IPS-18c (cell line): ENCODE data around the gene IPO5.
"Not testable (repeated sequence)": the region's sequence is repeated elsewhere in the genome, so short reads cannot be mapped to it uniquely, and the experiment has no call there.

Source experiments
- H3K4me3 ChIP-seq: 2 replicates; pipeline ENCODE4 v1.7.0; 2013; ENCODE audit warnings: low read depth, mild to moderate bottlenecking, low read length, moderate library complexity; ENCODE audit not compliant: insufficient read depth
- H3K9me3 ChIP-seq: one replicate; pipeline ENCODE4 v1.6.1; 2013; ENCODE audit warnings: mild to moderate bottlenecking, low read length, moderate library complexity; ENCODE audit not compliant: control insufficient read depth, insufficient read depth

The IPO5 gene

DNA sequence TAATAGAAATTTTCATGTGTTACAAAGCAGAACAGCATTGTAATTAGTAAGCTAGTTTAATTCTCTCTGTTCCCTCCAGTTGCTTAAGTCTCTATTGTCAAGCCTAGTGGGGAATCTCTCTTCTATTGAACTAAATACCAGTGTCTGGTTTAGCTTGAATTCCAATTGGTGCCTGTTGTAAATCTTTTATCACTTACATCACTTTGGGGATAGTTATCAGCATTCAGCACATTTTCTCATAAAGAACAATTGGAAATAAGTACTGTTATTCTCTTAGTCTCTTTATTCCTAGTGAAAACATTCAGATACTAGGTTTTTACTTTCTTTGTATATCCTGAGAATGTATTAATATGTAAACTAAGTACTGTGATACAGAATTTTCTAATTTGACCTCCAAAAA, 25.2 kb downstream of the IPO5 start:
- no peak overlapping the region for H3K4me3 ChIP-seq
- H3K9me3 ChIP-seq = no peaks in the 10 kb centered on the region

DNA sequence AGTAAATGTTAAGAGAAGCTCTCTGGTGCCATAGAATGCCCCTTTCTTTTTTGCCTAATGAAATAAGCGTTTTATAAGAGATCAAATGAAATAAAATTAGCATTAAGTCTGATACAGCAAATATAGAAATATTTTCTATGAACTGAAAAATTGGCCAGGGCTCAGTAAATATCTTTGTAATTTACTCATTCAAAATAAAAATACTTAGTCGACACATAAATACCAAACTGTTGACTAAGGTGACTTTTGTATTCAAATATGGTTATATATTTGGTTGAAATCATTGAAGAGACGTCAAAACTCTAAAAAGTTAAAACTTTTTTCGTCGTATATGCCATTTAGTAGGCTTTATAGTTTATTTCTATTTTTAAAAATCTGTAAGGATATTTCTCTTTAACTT, 25.6 kb downstream of the IPO5 start:
- H3K9me3 ChIP-seq = no peaks in the 10 kb centered on the region
- H3K4me3 ChIP-seq = no peak overlapping the region

DNA sequence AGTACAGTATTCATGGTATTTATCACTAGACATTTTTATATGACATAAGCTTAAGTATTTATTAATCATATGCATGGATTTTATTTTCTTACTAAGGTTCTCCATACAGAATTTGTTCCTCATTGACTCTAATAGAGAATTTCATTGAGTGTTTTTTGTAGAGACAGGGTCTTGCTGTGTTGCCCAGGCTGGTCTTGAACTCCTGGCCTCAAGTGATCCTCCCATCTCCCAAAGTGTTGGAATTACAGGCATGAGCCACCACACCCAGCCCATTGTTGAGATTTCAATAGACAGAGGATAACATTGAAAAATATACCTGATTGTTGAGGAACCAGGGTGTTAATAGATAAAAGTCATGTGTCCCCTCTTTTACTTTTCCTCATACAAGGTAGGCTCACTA, 26.1 kb downstream of the IPO5 start:
- Histone ChIP-seq H3K4me3 (no peak overlapping the region), H3K9me3 (no peaks in the 10 kb centered on the region)

DNA sequence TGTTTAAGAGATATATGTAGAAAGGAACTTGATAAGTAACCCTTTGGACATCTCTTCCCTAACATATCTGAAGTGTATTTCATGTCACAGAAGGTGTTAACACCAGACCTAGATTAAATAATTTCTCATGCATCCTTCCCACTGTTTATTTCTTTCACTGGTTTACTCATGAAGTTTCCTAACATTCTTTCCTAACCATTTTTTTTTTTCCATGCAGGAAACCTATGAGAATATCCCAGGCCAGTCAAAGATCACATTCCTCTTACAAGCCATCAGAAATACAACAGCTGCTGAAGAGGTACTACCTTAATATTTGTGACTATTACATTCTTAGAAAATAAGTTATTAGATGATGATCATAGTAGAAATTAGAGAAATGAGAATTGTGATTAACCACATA, 28.8 kb downstream of the IPO5 start:
- no peaks in the 10 kb centered on the region for H3K9me3 ChIP-seq
- no peak overlapping the region for H3K4me3 ChIP-seq

DNA sequence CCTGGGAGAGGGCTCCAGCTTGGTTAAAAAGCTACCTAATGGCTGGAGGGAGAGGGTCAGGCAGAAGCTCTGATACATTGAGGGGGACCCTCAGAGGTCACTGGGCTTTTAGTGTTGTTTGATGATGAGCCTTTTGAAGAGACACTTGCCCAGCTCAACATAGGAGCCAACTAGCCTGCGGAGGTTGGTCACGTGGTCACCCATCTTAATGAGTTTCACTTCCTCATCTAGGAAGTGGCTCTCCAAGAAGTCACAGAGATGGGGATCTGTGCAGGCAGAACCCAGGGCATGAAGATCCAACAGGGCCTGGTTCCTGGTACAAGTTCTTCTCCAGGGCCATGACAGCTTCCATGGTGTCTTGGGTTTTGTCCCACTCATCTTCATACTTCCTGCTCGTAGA, 33.4 kb downstream of the IPO5 start:
- H3K4me3 ChIP-seq = no peak overlapping the region
- no peaks in the 10 kb centered on the region for H3K9me3 ChIP-seq

DNA sequence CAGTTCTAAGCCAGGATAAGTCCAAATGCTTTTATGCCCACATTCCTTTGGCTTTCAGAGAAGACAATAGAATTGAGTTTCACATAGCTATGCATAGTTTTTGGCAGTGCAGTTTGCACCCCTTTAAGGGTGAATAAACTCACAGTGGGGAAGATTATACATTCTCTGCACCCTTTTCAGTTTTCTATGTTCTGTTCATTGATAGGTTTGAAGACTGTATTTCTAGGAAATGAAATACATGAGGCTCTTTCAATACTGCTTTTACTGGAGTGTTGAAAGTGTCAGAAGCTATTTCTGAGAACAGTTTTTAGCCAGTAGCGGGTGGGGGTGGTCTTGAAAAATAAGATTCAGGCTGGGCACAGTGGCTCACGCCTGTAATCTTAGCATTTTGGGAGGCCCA, 46.2 kb downstream of the IPO5 start:
- Histone ChIP-seq H3K4me3 (no peak overlapping the region), H3K9me3 (no peaks in the 10 kb centered on the region)

DNA sequence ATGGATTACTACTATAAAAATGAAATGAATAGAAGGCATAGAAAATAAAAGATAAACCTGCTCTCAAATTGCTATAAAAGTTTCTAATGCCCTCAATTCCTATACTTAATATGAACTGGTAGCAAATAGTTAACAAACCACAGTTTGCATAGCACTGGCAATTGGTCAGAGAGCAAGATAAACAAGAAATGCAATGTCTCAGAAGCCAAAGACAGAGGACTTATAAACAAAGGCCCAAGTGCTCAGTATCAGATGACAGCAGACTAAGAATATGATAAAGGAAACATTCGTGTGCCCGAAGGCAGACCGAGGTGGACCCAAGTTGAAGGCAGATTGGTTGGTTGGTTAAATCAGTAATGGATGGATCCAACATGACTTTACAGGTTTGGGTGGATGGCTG, 50.6 kb downstream of the IPO5 start:
- Histone ChIP-seq H3K4me3 (no peak overlapping the region), H3K9me3 (no peaks in the 10 kb centered on the region)

DNA sequence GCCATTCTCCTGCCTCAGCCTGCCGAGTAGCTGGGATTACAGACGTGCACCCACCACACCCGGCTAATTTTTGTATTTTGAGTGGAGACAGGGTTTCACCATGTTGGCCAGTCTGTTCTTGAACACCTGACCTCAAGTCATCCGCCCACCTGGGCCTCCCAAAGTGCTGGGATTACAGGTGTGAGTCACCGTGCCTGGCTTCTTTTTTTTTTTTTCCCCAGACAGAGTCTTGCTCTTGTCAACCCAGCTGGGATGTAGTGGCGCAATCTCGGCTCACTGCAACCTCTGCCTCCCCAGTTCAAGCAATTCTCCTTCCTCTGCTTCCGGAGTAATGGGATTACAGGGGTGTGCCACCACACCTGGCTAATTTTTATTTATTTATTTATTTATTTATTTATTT, 51.5 kb downstream of the IPO5 start:
- not testable (repeated sequence) for H3K4me3 ChIP-seq, H3K9me3 ChIP-seq

DNA sequence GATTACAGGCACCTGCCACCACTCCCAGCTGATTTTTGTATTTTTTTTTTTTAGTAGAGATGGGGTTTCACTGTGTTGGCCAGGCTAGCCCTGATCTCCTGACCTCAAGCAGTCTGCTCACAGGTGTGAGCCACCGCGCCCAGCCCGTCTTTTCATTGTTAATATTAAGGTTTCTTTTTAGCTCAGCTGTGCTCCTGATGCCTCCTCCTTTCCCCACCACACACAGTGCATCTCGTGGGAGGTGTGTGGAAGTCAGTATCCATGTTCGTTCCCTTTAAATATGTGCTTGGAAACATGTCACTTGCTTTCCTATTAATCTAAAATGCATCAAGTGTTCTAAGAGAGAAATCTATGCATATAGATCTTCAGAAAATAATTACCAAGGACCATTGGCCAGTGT, 53.5 kb downstream of the IPO5 start:
- Histone ChIP-seq H3K4me3 (no peak overlapping the region), H3K9me3 (no peaks in the 10 kb centered on the region)

DNA sequence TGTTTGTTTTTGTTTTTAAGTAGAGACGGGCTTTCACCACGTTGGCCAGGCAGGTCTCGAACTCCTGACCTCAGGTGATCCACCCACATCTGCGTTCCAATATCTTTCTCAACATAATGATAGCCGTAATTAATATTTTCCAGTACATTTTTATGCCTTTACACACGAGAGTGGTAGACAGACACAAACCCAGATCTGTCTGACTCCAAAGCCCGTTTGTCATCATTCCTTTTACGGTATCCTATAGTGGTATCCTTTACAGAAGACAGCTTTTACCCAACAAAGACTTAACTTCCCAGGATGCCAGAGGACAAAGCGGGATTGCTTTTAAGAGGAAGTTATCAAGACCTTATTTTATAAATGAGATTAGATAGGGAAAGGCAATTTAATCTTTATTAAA, 59.8 kb downstream of the IPO5 start:
- no peaks in the 10 kb centered on the region for H3K9me3 ChIP-seq
- no peak overlapping the region for H3K4me3 ChIP-seq

DNA sequence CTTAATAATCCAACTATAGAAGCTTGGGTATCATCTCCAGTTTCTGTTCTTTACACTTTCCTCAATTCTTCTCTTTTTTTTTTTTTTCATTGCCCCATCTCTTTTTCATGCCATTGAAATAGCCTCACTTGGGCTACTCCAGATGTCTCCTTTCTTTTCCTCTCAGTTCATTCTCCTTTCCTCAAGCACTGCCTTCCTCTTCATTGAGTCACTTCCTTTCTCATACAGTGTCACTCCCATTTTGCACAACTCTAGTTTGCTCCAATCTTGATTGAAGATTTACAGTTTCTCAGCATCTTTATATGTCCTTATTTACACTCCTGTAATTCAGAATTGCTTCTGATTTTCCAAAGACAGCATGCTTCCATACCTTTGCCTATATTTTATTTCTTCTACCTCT, 61.3 kb downstream of the IPO5 start:
- Histone ChIP-seq H3K9me3 (no peaks in the 10 kb centered on the region), H3K4me3 (no peak overlapping the region)

DNA sequence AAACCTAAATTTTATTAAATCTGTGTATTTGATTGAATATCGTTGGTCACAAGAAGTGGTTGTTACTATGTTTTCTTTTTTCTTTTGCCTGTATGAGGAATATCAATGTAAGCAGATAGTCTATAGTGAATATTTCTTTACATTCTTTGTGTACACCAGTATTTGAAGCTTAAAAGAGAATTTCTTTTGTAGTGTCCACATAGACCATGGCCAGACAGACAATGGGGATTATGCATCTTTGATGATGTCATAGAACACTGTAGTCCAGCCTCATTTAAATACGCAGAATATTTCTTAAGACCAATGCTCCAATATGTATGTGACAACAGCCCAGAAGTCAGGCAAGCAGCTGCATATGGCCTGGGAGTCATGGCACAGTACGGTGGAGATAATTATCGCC, 64.8 kb downstream of the IPO5 start:
- H3K9me3 ChIP-seq = no peaks in the 10 kb centered on the region
- H3K4me3 ChIP-seq = no peak overlapping the region

DNA sequence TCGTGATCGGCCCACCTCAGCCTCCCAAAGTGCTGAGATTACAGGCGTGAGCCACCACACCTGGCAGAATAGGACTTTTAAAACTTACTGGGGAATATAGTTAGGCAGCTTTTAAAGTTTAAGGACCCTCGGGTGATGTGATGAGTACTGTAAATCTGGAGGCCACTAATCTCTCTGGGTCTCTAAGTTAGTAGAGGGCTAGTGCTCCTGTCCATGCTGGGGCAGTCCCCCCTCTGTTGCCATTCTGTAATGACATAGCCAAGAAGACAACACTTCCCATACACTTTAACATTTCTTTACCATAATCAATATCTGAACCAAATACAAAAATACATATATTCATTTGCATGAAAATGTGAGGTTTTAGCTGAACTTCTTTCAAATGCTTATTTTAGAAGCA, 65.7 kb downstream of the IPO5 start:
- H3K9me3 ChIP-seq = no peaks in the 10 kb centered on the region
- no peak overlapping the region for H3K4me3 ChIP-seq

DNA sequence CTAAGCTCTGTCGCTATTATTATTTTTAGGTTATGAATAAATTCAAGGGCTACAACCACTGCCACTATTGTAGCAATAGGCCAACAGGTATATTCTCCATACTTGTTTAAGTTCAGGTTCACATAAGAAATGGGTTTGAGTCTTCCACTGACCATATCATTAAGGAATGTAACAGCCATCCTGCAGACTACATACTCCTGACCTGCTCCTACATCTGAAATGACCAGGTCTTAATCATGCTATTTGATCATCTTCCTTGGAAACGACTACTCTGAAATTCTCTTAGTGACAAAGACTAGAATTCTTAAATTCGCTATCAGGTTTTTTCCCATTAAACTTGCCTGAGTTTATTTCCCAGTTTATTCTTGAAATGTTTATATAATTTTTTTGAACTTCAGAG, 66.8 kb downstream of the IPO5 start:
- H3K9me3 ChIP-seq = no peaks in the 10 kb centered on the region
- H3K4me3 ChIP-seq = no peak overlapping the region

DNA sequence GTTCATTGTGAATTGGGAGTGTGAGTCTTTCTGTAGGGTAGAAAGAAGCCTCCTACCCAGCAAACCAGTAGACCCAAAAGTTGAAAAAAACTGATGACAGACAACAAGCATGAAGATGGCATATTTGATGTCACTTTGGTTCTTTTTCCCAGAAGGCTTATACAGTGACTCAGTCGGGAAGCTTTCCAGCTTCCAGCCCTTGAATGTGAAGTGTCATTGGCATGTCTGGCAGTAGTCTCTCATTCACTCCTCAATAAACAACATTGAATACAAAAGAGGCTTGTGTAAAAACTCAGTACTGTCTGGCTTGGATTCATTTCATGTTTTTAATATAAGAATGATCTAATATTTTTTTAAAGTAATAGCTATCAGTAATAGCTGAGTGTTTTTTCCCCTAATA, 68.7 kb downstream of the IPO5 start:
- H3K9me3 ChIP-seq = no peaks in the 10 kb centered on the region
- no peak overlapping the region for H3K4me3 ChIP-seq

DNA sequence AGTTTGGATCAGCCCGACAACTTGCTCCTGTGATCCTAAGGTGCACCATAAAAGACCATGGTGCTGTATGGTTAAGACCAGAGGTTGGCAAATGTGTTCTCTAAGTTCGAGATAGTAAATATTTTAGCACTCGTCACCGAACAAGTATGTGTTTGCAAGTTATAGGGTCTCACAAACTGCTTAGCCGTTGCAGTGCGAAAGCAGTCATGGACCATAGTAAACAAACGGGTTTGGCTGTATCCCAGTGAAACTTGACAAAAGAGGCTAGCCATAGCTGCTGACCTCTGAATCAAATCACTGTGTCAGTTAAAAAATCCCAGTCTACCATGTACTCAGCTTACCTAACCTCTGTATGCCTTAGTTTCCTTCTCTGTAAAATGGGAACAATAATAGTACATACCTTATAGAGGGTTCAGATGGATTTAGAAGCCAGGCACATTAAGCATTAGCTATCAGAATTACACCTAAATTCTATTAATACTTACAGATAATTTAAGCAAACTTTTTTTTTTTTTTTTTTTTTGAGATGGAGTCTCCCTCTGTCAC, 72.1 kb downstream of the IPO5 start:
- no peaks in the 10 kb centered on the region for H3K9me3 ChIP-seq
- H3K4me3 ChIP-seq = no peak overlapping the region

DNA sequence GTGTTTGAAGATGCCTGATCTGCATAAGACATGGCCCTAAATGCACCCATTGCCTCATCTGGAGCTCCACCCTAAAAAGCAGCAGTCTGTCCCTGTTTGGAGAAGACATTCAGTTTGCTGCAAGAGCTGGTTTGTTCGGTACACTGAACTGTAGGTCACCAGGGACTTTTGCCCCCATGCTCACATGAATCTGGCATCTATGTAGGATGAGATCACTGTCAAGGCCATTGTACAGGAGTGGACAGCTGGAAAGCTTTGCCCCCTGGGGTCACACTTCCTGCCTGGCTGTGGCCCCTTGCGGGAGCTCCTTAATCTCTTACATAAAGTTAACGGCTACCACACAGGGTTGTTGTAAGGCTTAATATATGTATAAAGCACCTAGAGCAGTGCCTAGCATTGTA, 73.0 kb downstream of the IPO5 start:
- Histone ChIP-seq H3K9me3 (no peaks in the 10 kb centered on the region), H3K4me3 (no peak overlapping the region)

DNA sequence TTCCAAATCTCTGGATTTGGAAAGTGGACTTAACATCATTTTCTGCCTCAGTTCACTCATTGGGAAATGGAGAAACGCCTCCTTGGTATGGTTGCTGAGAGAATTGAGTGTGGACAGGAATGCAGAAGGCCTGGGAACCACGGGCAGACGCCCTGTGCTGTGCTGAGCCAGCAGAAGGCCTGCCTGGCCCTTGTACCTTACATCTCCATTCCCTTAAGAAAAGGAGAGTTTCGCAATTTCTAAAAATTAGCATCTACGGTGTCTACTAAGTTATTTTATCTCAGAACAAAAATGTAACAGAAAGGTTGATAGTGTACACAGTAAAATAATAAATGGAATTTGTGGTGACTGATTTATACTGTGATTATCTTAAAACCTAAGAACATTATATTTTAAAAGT, 78.7 kb downstream of the IPO5 start:
- Histone ChIP-seq H3K4me3 (no peak overlapping the region), H3K9me3 (no peaks in the 10 kb centered on the region)

DNA sequence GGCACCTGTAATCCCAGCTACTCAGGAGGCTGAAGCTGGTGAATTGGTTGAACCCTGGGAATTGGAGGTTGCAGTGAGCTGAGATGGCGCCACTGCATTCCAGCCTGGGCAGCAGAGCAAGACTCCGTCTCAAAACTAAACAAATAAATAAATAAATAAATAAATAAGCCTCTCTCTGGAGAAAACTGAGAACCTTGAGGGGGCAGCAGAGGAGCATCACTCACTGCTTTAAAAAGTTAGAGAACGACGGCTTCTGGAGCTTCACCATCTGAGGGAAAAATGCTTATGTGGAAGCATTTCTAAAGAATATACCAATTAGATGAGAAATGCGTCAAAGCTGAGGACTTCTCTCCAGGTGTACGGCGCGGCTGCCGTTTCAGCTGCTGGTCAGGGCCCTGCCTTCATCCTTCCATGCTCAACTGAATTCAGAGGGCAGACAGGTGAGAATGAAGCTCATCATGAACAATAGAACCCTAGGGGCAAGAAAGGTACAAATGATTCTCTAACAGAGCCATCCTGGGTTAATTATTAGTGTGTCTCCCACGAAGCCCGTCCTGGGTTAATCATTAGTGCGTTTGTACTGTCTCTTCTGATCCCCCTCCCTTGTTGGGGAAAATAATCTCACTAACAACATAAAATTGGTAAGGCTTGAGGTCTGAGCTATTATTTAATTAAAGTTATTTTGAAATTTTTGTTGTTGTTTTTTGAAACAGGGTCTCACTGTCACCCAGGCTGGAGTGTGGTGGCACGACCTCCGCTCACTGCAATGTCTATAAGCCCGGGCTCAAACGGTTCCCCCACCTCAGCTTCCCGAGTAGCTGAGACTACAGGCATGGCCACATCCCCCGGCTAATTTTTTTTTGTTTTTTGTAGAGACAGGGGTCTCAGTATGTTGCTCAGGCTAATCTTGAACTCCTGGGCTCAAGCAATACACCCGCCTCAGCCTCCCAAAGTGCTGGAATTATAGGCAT, 80.1 kb downstream of the IPO5 start:
- H3K4me3 ChIP-seq = no peak overlapping the region

More for the DNA sequence above, 80.1 kb downstream of the IPO5 start:
- H3K9me3 ChIP-seq = no peaks in the 10 kb centered on the region
